ENCODE measurements around the gene SEC61A1. TPM values are rescaled to one million over a fixed set of nuclear protein-coding genes. Genes with fewer than 3 reads are reported as not detected.

The SEC61A1 gene
- total and polyA plus RNA-seq, 4 donors: 80.4 to 295 (median 147) TPM

DNA sequence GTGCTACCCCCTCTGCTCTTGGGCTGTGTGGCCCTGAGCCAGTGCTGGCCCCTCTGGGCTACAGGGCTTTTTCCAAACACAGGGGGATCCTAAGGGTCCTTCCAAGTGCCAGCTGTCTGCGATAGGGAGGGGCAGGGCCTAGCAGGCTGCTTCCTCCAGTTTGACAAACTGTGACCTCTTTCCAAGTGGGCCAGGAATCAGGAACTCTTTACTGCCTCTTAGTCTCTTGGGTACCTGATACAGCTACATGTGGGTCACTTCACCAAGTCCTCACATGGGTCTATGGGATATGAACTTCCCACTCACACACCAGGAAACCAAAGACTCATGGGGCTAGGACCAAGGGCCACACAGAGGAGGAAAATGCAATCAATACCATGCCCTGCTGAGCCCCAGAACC, 25.4 kb downstream of the SEC61A1 start (continued):
- TF ChIP-seq, protein P1, sequence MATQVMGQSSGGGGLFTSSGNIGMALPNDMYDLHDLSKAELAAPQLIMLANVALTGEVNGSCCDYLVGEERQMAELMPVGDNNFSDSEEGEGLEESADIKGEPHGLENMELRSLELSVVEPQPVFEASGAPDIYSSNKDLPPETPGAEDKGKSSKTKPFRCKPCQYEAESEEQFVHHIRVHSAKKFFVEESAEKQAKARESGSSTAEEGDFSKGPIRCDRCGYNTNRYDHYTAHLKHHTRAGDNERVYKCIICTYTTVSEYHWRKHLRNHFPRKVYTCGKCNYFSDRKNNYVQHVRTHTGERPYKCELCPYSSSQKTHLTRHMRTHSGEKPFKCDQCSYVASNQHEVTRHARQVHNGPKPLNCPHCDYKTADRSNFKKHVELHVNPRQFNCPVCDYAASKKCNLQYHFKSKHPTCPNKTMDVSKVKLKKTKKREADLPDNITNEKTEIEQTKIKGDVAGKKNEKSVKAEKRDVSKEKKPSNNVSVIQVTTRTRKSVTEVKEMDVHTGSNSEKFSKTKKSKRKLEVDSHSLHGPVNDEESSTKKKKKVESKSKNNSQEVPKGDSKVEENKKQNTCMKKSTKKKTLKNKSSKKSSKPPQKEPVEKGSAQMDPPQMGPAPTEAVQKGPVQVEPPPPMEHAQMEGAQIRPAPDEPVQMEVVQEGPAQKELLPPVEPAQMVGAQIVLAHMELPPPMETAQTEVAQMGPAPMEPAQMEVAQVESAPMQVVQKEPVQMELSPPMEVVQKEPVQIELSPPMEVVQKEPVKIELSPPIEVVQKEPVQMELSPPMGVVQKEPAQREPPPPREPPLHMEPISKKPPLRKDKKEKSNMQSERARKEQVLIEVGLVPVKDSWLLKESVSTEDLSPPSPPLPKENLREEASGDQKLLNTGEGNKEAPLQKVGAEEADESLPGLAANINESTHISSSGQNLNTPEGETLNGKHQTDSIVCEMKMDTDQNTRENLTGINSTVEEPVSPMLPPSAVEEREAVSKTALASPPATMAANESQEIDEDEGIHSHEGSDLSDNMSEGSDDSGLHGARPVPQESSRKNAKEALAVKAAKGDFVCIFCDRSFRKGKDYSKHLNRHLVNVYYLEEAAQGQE (IDR thresholded peaks at IDR 0.05): no peak
- TF ChIP-seq, protein P2, sequence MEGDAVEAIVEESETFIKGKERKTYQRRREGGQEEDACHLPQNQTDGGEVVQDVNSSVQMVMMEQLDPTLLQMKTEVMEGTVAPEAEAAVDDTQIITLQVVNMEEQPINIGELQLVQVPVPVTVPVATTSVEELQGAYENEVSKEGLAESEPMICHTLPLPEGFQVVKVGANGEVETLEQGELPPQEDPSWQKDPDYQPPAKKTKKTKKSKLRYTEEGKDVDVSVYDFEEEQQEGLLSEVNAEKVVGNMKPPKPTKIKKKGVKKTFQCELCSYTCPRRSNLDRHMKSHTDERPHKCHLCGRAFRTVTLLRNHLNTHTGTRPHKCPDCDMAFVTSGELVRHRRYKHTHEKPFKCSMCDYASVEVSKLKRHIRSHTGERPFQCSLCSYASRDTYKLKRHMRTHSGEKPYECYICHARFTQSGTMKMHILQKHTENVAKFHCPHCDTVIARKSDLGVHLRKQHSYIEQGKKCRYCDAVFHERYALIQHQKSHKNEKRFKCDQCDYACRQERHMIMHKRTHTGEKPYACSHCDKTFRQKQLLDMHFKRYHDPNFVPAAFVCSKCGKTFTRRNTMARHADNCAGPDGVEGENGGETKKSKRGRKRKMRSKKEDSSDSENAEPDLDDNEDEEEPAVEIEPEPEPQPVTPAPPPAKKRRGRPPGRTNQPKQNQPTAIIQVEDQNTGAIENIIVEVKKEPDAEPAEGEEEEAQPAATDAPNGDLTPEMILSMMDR (IDR thresholded peaks at IDR 0.05; ENCODE audit: low read depth, low read length, missing input control): no peak
- no peak for TF ChIP-seq RXRA (IDR thresholded peaks at IDR 0.05)

DNA sequence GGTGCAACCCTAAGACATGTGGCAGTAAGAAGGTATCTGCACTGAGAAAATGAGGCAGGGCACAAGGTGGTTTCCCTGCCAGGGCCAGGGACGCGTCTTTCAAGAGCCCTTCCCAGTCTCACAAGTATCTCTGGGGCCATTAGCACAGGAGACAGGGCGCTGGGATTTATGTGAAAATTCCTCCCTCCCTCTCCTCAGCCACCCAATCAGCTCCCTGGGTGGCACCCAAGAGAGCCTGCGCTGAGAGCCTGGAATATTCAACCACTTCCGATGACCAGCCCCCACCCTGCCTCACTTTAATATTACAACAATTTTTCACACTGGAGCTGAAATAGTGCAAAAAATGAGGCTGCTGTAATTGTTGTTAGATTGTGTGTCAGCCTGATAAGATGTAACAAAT, 26.1 kb downstream of the SEC61A1 start:
- peaks cover 23 to 81% (median 64%) of the 10 kb centered on the region in 4 donors for H3K4me1 ChIP-seq (ENCODE audit: control insufficient read depth in 4 of 4, insufficient read depth in 4 of 4, low read length in 3 of 4)
- no peak for DNase-seq (ENCODE audit: low spot score)
- H3K27me3 ChIP-seq (ENCODE audit: control insufficient read depth in 4 of 4, insufficient read depth in 4 of 4, low read length in 3 of 4): no peaks in the 10 kb centered on the region
- 96% methylated on average over 5 of the region's 5 CpGs for WGBS
- H3K9ac ChIP-seq (ENCODE audit: low read depth in 1 of 2, low read length in 2 of 2): no peak overlapping the region
- H3K27ac ChIP-seq (ENCODE audit: low read depth in 1 of 2, low read length in 2 of 2): no peak overlapping the region
- H3K36me3 ChIP-seq (ENCODE audit: control insufficient read depth in 4 of 4, insufficient read depth in 3 of 4, low read depth in 1 of 4, low read length in 3 of 4): no peaks in the 10 kb centered on the region
- H3K9me3 ChIP-seq (ENCODE audit: control insufficient read depth in 4 of 4, low read length in 3 of 4): no peaks in the 10 kb centered on the region
- TF ChIP-seq EGR1 (IDR thresholded peaks at IDR 0.05; ENCODE audit: low read depth in 2 of 2) (no peak), YY1 (IDR thresholded peaks at IDR 0.05) (no peak), FOXA1 (IDR thresholded peaks at IDR 0.05) (no peak), RAD21 (IDR thresholded peaks at IDR 0.05) (no peak), TAF1 (conservative IDR thresholded peaks at IDR 0.05) (no peak), RXRA (IDR thresholded peaks at IDR 0.05) (no peak), HNF4G (IDR thresholded peaks at IDR 0.05) (no peak), NR2F2 (IDR thresholded peaks at IDR 0.05) (no peak), GABPA (IDR thresholded peaks at IDR 0.05 in 1 of 2, conservative IDR thresholded peaks at IDR 0.05 in 1 of 2) (no peak), JUND (IDR thresholded peaks at IDR 0.05) (no peak)
- TF ChIP-seq, protein P2 (IDR thresholded peaks at IDR 0.05; ENCODE audit: low read depth, low read length, missing input control): no peak
- TF ChIP-seq, protein P3, sequence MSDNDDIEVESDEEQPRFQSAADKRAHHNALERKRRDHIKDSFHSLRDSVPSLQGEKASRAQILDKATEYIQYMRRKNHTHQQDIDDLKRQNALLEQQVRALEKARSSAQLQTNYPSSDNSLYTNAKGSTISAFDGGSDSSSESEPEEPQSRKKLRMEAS (IDR thresholded peaks at IDR 0.05): no peak
- H3K4me3 ChIP-seq (ENCODE audit: low read depth in 1 of 3, low read length in 3 of 3): no peak overlapping the region

DNA sequence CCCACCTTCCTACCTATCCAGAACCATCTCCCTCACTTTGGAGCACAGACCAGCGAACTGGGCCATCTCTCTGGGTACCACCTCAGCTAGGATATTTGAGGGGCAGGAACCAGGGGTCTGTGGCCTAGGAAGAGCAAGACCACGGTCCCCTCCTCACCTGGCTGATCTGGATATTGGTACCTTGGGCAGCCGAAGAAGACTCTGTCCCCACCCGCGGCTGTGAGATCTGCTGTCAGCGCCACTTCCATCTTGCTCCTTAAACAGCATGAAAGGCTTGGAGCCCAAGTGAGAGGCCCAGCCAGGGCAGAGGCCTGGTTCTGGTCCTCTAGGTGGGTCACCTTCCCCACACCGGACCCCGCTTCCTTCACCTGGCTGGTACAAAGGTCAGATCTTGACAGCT, 26.6 kb downstream of the SEC61A1 start:
- WGBS: 96% methylated on average over 8 of the region's 8 CpGs

More for the DNA sequence above, 26.6 kb downstream of the SEC61A1 start:
- Histone ChIP-seq H3K36me3 (ENCODE audit: control insufficient read depth in 4 of 4, insufficient read depth in 3 of 4, low read depth in 1 of 4, low read length in 3 of 4) (no peaks in the 10 kb centered on the region), H3K9me3 (ENCODE audit: control insufficient read depth in 4 of 4, low read length in 3 of 4) (no peaks in the 10 kb centered on the region), H3K9ac (ENCODE audit: low read depth in 1 of 2, low read length in 2 of 2) (no peak overlapping the region), H3K4me1 (ENCODE audit: control insufficient read depth in 4 of 4, insufficient read depth in 4 of 4, low read length in 3 of 4) (peaks cover 23 to 82% (median 66%) of the 10 kb centered on the region in 4 donors), H3K27ac (ENCODE audit: low read depth in 1 of 2, low read length in 2 of 2) (no peak overlapping the region), H3K27me3 (ENCODE audit: control insufficient read depth in 4 of 4, insufficient read depth in 4 of 4, low read length in 3 of 4) (no peaks in the 10 kb centered on the region), H3K4me3 (ENCODE audit: low read depth in 1 of 3, low read length in 3 of 3) (no peak overlapping the region)
- TF ChIP-seq, protein P2 (IDR thresholded peaks at IDR 0.05; ENCODE audit: low read depth, low read length, missing input control): no peak
- TF ChIP-seq YY1 (IDR thresholded peaks at IDR 0.05): no peak
- no peak for DNase-seq (ENCODE audit: low spot score)
